Mammary epithelial cell (primary cell): Measurements from ENCODE around the gene VWA1.
"Not testable (repeated sequence)": the region's sequence is repeated elsewhere in the genome, so short reads cannot be mapped to it uniquely, and the experiment has no call there.

Experiments used
- EZH2 ChIP-seq: IDR thresholded peaks from 2 replicates; pipeline ENCODE4 v1.6.1; 2012; ENCODE audit warnings: low read length, inconsistent platforms, borderline replicate concordance
- TF ChIP-seq, protein P1 (sequence below), 2 donors: IDR thresholded peaks in 1 of 2; conservative IDR thresholded peaks in 1 of 2; 2 replicates each; pipeline ENCODE4 v1.5.1; 2011 to 2012; ENCODE audit warnings: inconsistent platforms in 2 of 2, low read length in 2 of 2, mild to moderate bottlenecking in 2 of 2, control low read depth in 1 of 2, low read depth in 1 of 2; ENCODE audit not compliant: insufficient read depth in 1 of 2; ENCODE audit errors: extremely low read depth in 1 of 2

DNA sequence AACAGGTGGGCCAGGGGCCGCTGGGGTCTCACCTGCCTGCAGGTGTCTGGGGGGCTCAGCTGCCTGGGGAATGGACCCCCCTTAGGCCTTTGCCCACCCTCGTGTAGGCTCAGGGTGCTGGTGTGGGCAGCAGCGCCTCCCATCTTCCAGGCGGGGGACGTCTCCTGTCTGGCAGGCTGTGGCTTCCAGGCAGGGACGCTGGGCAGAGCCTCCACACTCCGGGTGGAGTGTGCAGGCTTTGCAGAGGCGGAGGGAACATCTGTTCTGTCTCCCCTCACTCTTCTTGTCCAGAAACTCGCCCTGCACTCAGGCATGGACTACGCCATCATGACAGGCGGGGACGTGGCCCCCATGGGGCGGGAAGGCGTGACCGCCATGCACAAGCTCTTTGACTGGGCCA lies 20.4 kb downstream of the VWA1 start:
- TF ChIP-seq, protein P1, sequence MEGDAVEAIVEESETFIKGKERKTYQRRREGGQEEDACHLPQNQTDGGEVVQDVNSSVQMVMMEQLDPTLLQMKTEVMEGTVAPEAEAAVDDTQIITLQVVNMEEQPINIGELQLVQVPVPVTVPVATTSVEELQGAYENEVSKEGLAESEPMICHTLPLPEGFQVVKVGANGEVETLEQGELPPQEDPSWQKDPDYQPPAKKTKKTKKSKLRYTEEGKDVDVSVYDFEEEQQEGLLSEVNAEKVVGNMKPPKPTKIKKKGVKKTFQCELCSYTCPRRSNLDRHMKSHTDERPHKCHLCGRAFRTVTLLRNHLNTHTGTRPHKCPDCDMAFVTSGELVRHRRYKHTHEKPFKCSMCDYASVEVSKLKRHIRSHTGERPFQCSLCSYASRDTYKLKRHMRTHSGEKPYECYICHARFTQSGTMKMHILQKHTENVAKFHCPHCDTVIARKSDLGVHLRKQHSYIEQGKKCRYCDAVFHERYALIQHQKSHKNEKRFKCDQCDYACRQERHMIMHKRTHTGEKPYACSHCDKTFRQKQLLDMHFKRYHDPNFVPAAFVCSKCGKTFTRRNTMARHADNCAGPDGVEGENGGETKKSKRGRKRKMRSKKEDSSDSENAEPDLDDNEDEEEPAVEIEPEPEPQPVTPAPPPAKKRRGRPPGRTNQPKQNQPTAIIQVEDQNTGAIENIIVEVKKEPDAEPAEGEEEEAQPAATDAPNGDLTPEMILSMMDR (conservative IDR thresholded peaks at IDR 0.05 in 1 of 2, IDR thresholded peaks at IDR 0.05 in 1 of 2; ENCODE audit: extremely low read depth in 1 of 2, insufficient read depth in 1 of 2, low read depth in 1 of 2, low read length in 2 of 2): not testable (repeated sequence)
- not testable (repeated sequence) for TF ChIP-seq EZH2
